ENCODE results near the gene SOX8.

GRCh38 chr16:983044-984030 lies 1.8 kb downstream of the SOX8 start:
- TF ChIP-seq CTCF (IDR thresholded peaks at IDR 0.05; ENCODE audit: insufficient read depth, low read length, poor library complexity, severe bottlenecking) (no peak), EZH2phosphoT487 (conservative IDR thresholded peaks at IDR 0.05; ENCODE audit: low read length) (no peak)

Data from SU-DHL-6 (cell line).